Upper lobe of left lung (tissue), 6 donors: ENCODE results near the gene CHAC2. TPM values are rescaled to one million over a fixed set of nuclear protein-coding genes. Genes with fewer than 3 reads are reported as not detected.
"Not testable (repeated sequence)": the region's sequence is repeated elsewhere in the genome, so short reads cannot be mapped to it uniquely, and the experiment has no call there.

Experiments used
- ATAC-seq, 2 donors: fragments of 200-7000 bp; cut with Tn5 transposase; one replicate each; pipeline ENCODE4 v1.9.1; 2022; ENCODE audit warnings: mild to moderate bottlenecking in 2 of 2, moderate library complexity in 2 of 2; ENCODE audit not compliant: low FRiP score in 2 of 2
- DNase-seq, 2 donors: peaks; one replicate each; pipeline ENCODE4 v3.0.0-alpha.2; 2019 to 2020
- H3K27ac ChIP-seq, 4 donors: fragments of 200-600 bp; sonication (generic); one replicate each; pipeline ENCODE4 v1.5.1; 2016 to 2019
- H3K27me3 ChIP-seq, 4 donors: fragments of 200-600 bp; sonication (generic); one replicate each; pipeline ENCODE4 v1.5.1; 2017 to 2019
- H3K36me3 ChIP-seq, 4 donors: fragments of 200-600 bp; sonication (generic); one replicate each; pipeline ENCODE4 v1.5.1; 2016 to 2019
- H3K4me1 ChIP-seq, 4 donors: fragments of 200-600 bp; sonication (generic); one replicate each; pipeline ENCODE4 v1.5.1; 2018 to 2019
- H3K4me3 ChIP-seq, 4 donors: fragments of 200-600 bp; sonication (generic); one replicate each; pipeline ENCODE4 v1.5.1; 2017 to 2019; ENCODE audit warnings: mild to moderate bottlenecking in 2 of 4, moderate library complexity in 1 of 4
- H3K9me3 ChIP-seq, 4 donors: fragments of 200-600 bp; sonication (generic); one replicate each; pipeline ENCODE4 v1.5.1; 2018 to 2019
- CTCF ChIP-seq, 6 experiments: fragments of 450-650 bp in 4 of 6; fragments of 200-600 bp in 2 of 6; sonication (generic) in 2 of 6; IDR thresholded peaks; one replicate each; pipeline ENCODE4 v1.5.1; 2016 to 2019; ENCODE audit warnings: antibody characterized with exemption in 6 of 6
- EP300 ChIP-seq, 4 donors: sonication (generic); formaldehyde crosslinking; IDR thresholded peaks; one replicate each; pipeline ENCODE4 v1.5.1; 2017; ENCODE audit warnings: antibody characterized with exemption in 4 of 4, control low read depth in 2 of 4
- POLR2A ChIP-seq, 4 donors: fragments of 450-650 bp; IDR thresholded peaks; one replicate each; pipeline ENCODE4 v1.5.1; 2016 to 2017; ENCODE audit warnings: antibody characterized with exemption in 4 of 4, mild to moderate bottlenecking in 2 of 4
- POLR2AphosphoS5 ChIP-seq, 2 donors: sonication (generic); formaldehyde crosslinking; IDR thresholded peaks; one replicate each; pipeline ENCODE4 v1.5.1; 2017; ENCODE audit warnings: antibody characterized with exemption in 2 of 2
- WGBS, 2 donors: methylation state at CpG; one replicate each; pipeline ENCODE4 v1.1.5; 2017 to 2018; 5-methylcytosine and 5-hydroxymethylcytosine counted together
- total RNA-seq, 6 donors: library from RNA; depleted of rRNA in 4 of 6; stranded (reverse); fragments of >200 nt in 4 of 6; gene quantifications; one replicate each; pipeline versions ENCODE4 v1.1.0 to v1.2.1, GENCODE V29; 2016 to 2021
- donor health status: DM: no; HTN: no; CAD: no; lungs with moderate emphysema.
- donor health status: DM: no; HTN: yes; CAD: no; lungs with severe emphysema.

CHAC2 gene
- total RNA-seq: 1 to 10 TPM in 5 of 6 donors, under 1 TPM in 1; 0.55 to 5.2 (median 3.1) TPM

DNA sequence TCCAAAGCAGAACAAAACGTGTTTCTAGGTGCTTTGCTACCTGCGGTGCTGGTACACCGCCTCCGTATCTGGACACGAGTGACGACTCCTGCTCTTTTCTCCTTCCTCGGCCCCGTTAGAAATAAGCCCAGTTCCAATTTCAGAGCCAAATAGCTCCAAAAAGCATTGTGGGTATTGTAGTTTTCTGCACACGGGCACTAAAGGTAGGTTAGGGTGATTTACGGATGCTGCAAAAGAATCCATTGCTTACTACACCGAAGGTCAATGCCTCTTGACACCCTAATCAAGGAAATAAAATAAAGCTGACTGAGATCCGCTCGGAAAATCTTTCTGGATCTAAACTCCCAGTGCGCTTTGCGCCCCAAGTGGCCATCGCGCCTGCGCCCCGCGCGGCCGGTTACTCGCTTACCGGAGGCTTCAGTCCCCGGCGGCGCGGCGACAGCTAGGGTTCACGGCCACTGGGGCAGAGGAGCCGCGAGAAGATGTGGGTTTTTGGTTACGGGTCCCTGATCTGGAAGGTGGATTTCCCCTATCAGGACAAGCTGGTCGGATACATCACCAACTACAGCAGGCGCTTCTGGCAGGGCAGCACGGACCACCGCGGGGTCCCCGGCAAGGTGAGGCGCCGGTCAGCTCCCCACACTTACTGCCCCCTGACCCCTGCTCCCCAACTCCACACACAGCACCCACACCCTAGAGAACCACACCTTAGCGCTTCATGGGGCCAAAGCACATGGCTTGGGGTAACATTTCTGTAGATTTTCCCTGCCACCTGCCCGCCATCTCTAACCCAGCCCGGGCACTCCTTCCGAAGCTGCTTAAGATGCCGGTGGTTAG lies at the start of gene CHAC2:
Gene CHAC2, plus strand, starts transcription at position 400 of the 837 bp plus-strand sequence. Its CDS starts 83 bp downstream, at position 483.
- Histone ChIP-seq H3K9me3 (no peaks in the 10 kb centered on the region), H3K27ac (peak within 1 kb of the TSS; percentile 72 to 81 (median 80)), H3K27me3 (no peaks in the 10 kb centered on the region), H3K4me3 (peak within 1 kb of the TSS; percentile 65 to 89 (median 76)), H3K4me1 (peaks cover 6 to 14% (median 9%) of the 10 kb centered on the region in 4 donors), H3K36me3 (peaks cover 0 to 8% (median 6%) of the 10 kb centered on the region in 4 donors)
- ATAC-seq: peak; percentile 93 to 99
- peak; percentile 36 to 56 for TF ChIP-seq POLR2AphosphoS5 (IDR thresholded peaks at IDR 0.05)
- TF ChIP-seq CTCF (IDR thresholded peaks at IDR 0.05): peak; percentile 36 to 66 (median 52)
- no peak for TF ChIP-seq EP300 (IDR thresholded peaks at IDR 0.05)
- TF ChIP-seq POLR2A (IDR thresholded peaks at IDR 0.05): peak in 2 of 4 donors; percentile 37 to 64
- DNase-seq: peak; percentile 89 to 98
- 0 to 1% methylated on average over 36 to 46 of the region's 46 CpGs for WGBS, 2 donors

- H3K4me1 ChIP-seq, H3K4me3 ChIP-seq, H3K27ac ChIP-seq, ATAC-seq, H3K27me3 ChIP-seq, H3K36me3 ChIP-seq, DNase-seq, H3K9me3 ChIP-seq: not testable (repeated sequence)
- WGBS, 2 donors: 95 to 96% methylated on average over 3 of the region's 3 CpGs
Observed at GRCh38 chr2:53720944-53721343, 46.7 kb upstream of the CHAC2 start.

GRCh38 chr2:53724536-53724935 lies 43.1 kb upstream of the CHAC2 start:
- 88% methylated on average over 2 of the region's 2 CpGs for WGBS, 2 donors
- Histone ChIP-seq H3K9me3 (no peaks in the 10 kb centered on the region), H3K4me3 (no peak overlapping the region), H3K4me1 (no peaks in the 10 kb centered on the region), H3K27ac (no peak overlapping the region), H3K36me3 (peaks cover 0 to 5% (median 0%) of the 10 kb centered on the region in 4 donors), H3K27me3 (no peaks in the 10 kb centered on the region)
- no peak for DNase-seq
- ATAC-seq: no peak
- TF ChIP-seq POLR2A (IDR thresholded peaks at IDR 0.05) (no peak), POLR2AphosphoS5 (IDR thresholded peaks at IDR 0.05) (no peak), EP300 (IDR thresholded peaks at IDR 0.05) (no peak), CTCF (IDR thresholded peaks at IDR 0.05) (no peak)

GRCh38 chr2:53725662-53726061 lies 41.9 kb upstream of the CHAC2 start:
- no peaks in the 10 kb centered on the region for H3K27me3 ChIP-seq
- WGBS, 2 donors: 95 to 97% methylated on average over 4 of the region's 4 CpGs
- H3K36me3 ChIP-seq: peaks cover 0 to 7% (median 0%) of the 10 kb centered on the region in 4 donors
- H3K9me3 ChIP-seq: no peaks in the 10 kb centered on the region
- H3K4me3 ChIP-seq: no peak overlapping the region
- DNase-seq (no peak), ATAC-seq (no peak)
- no peak for TF ChIP-seq EP300 (IDR thresholded peaks at IDR 0.05)
- no peak for TF ChIP-seq CTCF (IDR thresholded peaks at IDR 0.05)
- TF ChIP-seq POLR2AphosphoS5 (IDR thresholded peaks at IDR 0.05): no peak
- no peak for TF ChIP-seq POLR2A (IDR thresholded peaks at IDR 0.05)
- H3K4me1 ChIP-seq: no peaks in the 10 kb centered on the region
- no peak overlapping the region for H3K27ac ChIP-seq

GRCh38 chr2:53727921-53728320 lies 39.7 kb upstream of the CHAC2 start:
- peaks cover 0 to 7% (median 0%) of the 10 kb centered on the region in 4 donors for H3K36me3 ChIP-seq
- no peak for TF ChIP-seq EP300 (IDR thresholded peaks at IDR 0.05)
- TF ChIP-seq POLR2A (IDR thresholded peaks at IDR 0.05): no peak
- TF ChIP-seq POLR2AphosphoS5 (IDR thresholded peaks at IDR 0.05): no peak
- no peak for TF ChIP-seq CTCF (IDR thresholded peaks at IDR 0.05)
- DNase-seq: no peak
- no peak overlapping the region for H3K4me3 ChIP-seq
- H3K27ac ChIP-seq: no peak overlapping the region
- no peaks in the 10 kb centered on the region for H3K9me3 ChIP-seq
- no peaks in the 10 kb centered on the region for H3K27me3 ChIP-seq
- WGBS, 2 donors: 95 to 100% methylated on average over 3 of the region's 3 CpGs
- no peaks in the 10 kb centered on the region for H3K4me1 ChIP-seq
- no peak for ATAC-seq
